CD4-positive, alpha-beta memory T cell (primary cell): ENCODE results near the gene LCK. TPM values are rescaled to one million over a fixed set of nuclear protein-coding genes. Genes with fewer than 3 reads are reported as not detected.

Experiments
- CTCF ChIA-PET: fragments of 350-600 bp; sonication (Branson Sonifier 250); formaldehyde crosslinking; loops from one replicate; lab custom pipeline; 2021; ENCODE audit warnings: inconsistent platforms; ENCODE audit not compliant: partially characterized antibody; lab: Charles Lee
- POLR2A ChIA-PET: fragments of 350-600 bp; sonication (Branson Sonifier 250); formaldehyde crosslinking; loops from one replicate; lab custom pipeline; 2021; ENCODE audit not compliant: partially characterized antibody; lab: Charles Lee
- DNase-seq, 5 donors: peaks; one replicate each; pipeline versions ENCODE4 v3.0.0 to v3.0.0-alpha.2; 2020 to 2022; ENCODE audit warnings: mixed read lengths in 1 of 5
- H3K27ac ChIP-seq: one replicate; pipeline ENCODE4 v1.7.0; 2013; ENCODE audit warnings: low read depth, low read length
- H3K27me3 ChIP-seq: 2 replicates; pipeline ENCODE4 v1.7.0; 2013; ENCODE audit warnings: mild to moderate bottlenecking, low read length, moderate library complexity; ENCODE audit not compliant: insufficient read depth
- H3K36me3 ChIP-seq: 2 replicates; pipeline ENCODE4 v1.7.0; 2013; ENCODE audit warnings: mild to moderate bottlenecking, low read length, moderate library complexity; ENCODE audit not compliant: insufficient read depth
- H3K4me1 ChIP-seq: 2 replicates; pipeline ENCODE4 v1.7.0; 2013; ENCODE audit warnings: mild to moderate bottlenecking, low read length, moderate library complexity; ENCODE audit not compliant: insufficient read depth
- H3K4me3 ChIP-seq, 2 donors: one replicate each; pipeline ENCODE4 v1.7.0; 2013; ENCODE audit warnings: low read length in 2 of 2, mild to moderate bottlenecking in 1 of 2
- H3K9me3 ChIP-seq, 2 donors: one replicate each; pipeline ENCODE4 v1.7.0; 2013; ENCODE audit warnings: low read length in 2 of 2, control low read depth in 1 of 2; ENCODE audit not compliant: control insufficient read depth in 1 of 2
- H3K27ac Mint-ChIP-seq, 7 donors: one replicate each; pipeline ENCODE4 v1.8.0; 2020 to 2021; ENCODE audit warnings: mixed read lengths in 7 of 7, mild to moderate bottlenecking in 6 of 7, inconsistent platforms in 3 of 7, moderate library complexity in 3 of 7
- H3K27me3 Mint-ChIP-seq, 2 donors: one replicate each; pipeline ENCODE4 v1.8.0; 2020 to 2021; ENCODE audit warnings: mixed read lengths in 2 of 2
- H3K36me3 Mint-ChIP-seq, 2 donors: one replicate each; pipeline ENCODE4 v1.8.0; 2020 to 2021; ENCODE audit warnings: mixed read lengths in 2 of 2, inconsistent platforms in 1 of 2, mild to moderate bottlenecking in 1 of 2
- H3K4me1 Mint-ChIP-seq, 4 donors: one replicate each; pipeline ENCODE4 v1.8.0; 2020 to 2021; ENCODE audit warnings: mixed read lengths in 4 of 4, mild to moderate bottlenecking in 1 of 4
- H3K4me3 Mint-ChIP-seq, 8 donors: one replicate each; pipeline ENCODE4 v1.8.0; 2020 to 2021; ENCODE audit warnings: mixed read lengths in 8 of 8, mild to moderate bottlenecking in 7 of 8, moderate library complexity in 6 of 8, inconsistent platforms in 3 of 8
- H3K9me3 Mint-ChIP-seq, 8 donors: one replicate each; pipeline ENCODE4 v1.8.0; 2020 to 2021; ENCODE audit warnings: mixed read lengths in 8 of 8, mild to moderate bottlenecking in 5 of 8, inconsistent platforms in 3 of 8, moderate library complexity in 1 of 8
- intact Hi-C: fragments of 100-400 bp; cut with micrococcal nuclease; formaldehyde crosslinking; loops from one replicate; pipeline ENCODE4 v1.15.1; 2023
- polyA plus RNA-seq, 2 donors: library from polyadenylated mRNA; unstranded; fragments of 300-500 nt; fragmentation: Illumina TruSeq; gene quantifications; one replicate each; pipeline ENCODE4 v1.2.3, GENCODE V29; 2021
- total RNA-seq, 2 experiments: library from RNA; stranded (reverse); gene quantifications; one replicate each; pipeline ENCODE4 v1.2.3, GENCODE V29; 2021

The LCK gene
- total and polyA plus RNA-seq, 4 experiments from 2014 or later: 431 to 1,233 (median 608) TPM

DNA sequence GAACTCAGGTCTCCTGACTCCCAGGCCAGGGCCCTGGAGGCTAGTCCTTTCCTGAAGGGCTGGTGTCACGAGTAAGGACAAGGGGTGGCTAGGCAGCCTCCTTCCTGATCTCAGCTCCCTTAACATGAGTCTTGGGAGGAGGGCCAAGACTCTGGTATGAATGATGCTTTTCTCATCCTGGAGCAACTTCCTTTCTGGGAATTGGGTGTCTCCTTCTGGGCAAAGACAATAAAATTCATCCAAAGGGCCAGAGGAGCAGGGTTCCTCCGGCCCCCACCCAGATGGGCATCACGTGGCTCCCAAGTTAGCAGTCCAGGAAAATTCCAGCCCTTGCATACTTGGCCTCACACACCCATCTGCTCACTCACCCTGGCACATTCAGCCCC is 4.2 kb upstream of the LCK start, which contains the start of gene FAM167B:
TSS of gene FAM167B (plus strand) at position 335 of the 386 bp plus-strand sequence. CDS start 200 bp downstream, outside the sequence.
- H3K4me3 ChIP-seq: peak within 1 kb of the TSS in 1 of 2 donors; percentile 42
- H3K27ac Mint-ChIP-seq: peak within 1 kb of the TSS; percentile 91 to 99 (median 99)
- H3K36me3 ChIP-seq: no peaks in the 10 kb centered on the region
- peaks cover 26 to 60% (median 39%) of the 10 kb centered on the region in 4 donors for H3K4me1 Mint-ChIP-seq
- ChIA-PET CTCF (interaction anchor here (1.4 to 5.8 kb wide), 6 partner anchors 12 to 126 kb away, joined by 3 to 90 read pairs (median 51); partner anchors contain the start of genes DCDC2B and HDAC1), POLR2A (interaction anchor here (9.7 to 26.9 kb wide), 5 partner anchors 3 to 75 kb away, joined by 96 to 819 read pairs (median 226); partner anchors contain the start of genes FAM167B, HDAC1 and LCK)
- DNase-seq: no peak
- no peaks in the 10 kb centered on the region for H3K9me3 ChIP-seq
- H3K36me3 Mint-ChIP-seq: peaks cover 4 to 8% of the 10 kb centered on the region in 2 donors
- H3K27ac ChIP-seq: peak within 1 kb of the TSS; percentile 89
- H3K4me3 Mint-ChIP-seq: peak within 1 kb of the TSS; percentile 79 to 91 (median 84)
- H3K9me3 Mint-ChIP-seq: peaks cover 0 to 1% (median 0%) of the 10 kb centered on the region in 8 donors
- H3K27me3 Mint-ChIP-seq: no peaks in the 10 kb centered on the region
- peaks cover 52% of the 10 kb centered on the region for H3K4me1 ChIP-seq
- intact Hi-C loops: no loop called here
- no peaks in the 10 kb centered on the region for H3K27me3 ChIP-seq

- Histone ChIP-seq H3K36me3 (no peaks in the 10 kb centered on the region), H3K27me3 (no peaks in the 10 kb centered on the region), H3K4me1 (peaks cover 52% of the 10 kb centered on the region), H3K9me3 (no peaks in the 10 kb centered on the region), H3K27ac (peak overlapping the region; percentile 89), H3K4me3 (no peak overlapping the region)
- Mint-ChIP-seq H3K27me3 (no peaks in the 10 kb centered on the region), H3K27ac (peak overlapping the region; percentile 91 to 99 (median 99)), H3K4me1 (peaks cover 24 to 59% (median 37%) of the 10 kb centered on the region in 4 donors), H3K36me3 (peaks cover 9 to 14% of the 10 kb centered on the region in 2 donors), H3K9me3 (peaks cover 0 to 1% (median 0%) of the 10 kb centered on the region in 8 donors), H3K4me3 (peak overlapping the region in 4 of 8 donors; percentile 82 to 86 (median 84))
- intact Hi-C loops: no loop called here
- no peak for DNase-seq
- ChIA-PET CTCF (interaction anchor here (1.2 to 10.0 kb wide), 21 partner anchors 7 to 174 kb away, joined by 3 to 151 read pairs (median 8); partner anchors contain the start of genes DCDC2B, HDAC1 and IQCC), POLR2A (interaction anchor here (1.1 to 26.9 kb wide), 10 partner anchors 2 to 125 kb away, joined by 3 to 819 read pairs (median 114); partner anchors contain the start of genes EIF3I, FAM167B, HDAC1 and LCK)
Measured at GRCh38 chr1:32247452-32247851, 3.6 kb upstream of the LCK start.

GRCh38 chr1:32247983-32248889 is 2.8 kb upstream of the LCK start:
- Mint-ChIP-seq H3K27me3 (no peaks in the 10 kb centered on the region), H3K36me3 (peaks cover 16 to 20% of the 10 kb centered on the region in 2 donors), H3K4me1 (peaks cover 26 to 64% (median 37%) of the 10 kb centered on the region in 4 donors), H3K4me3 (peak overlapping the region; percentile 82 to 100 (median 94)), H3K27ac (peak overlapping the region; percentile 91 to 99 (median 99)), H3K9me3 (peaks cover 0 to 1% (median 0%) of the 10 kb centered on the region in 8 donors)
- Histone ChIP-seq H3K9me3 (no peaks in the 10 kb centered on the region), H3K4me3 (peak overlapping the region; percentile 42), H3K36me3 (no peaks in the 10 kb centered on the region), H3K27ac (peak overlapping the region; percentile 89), H3K27me3 (no peaks in the 10 kb centered on the region), H3K4me1 (peaks cover 52% of the 10 kb centered on the region)
- peak; percentile 63 to 75 (median 68) for DNase-seq
- intact Hi-C loops: no loop called here
- ChIA-PET CTCF (interaction anchor here (0.6 to 10.0 kb wide), 38 partner anchors 8 to 175 kb away, joined by 3 to 151 read pairs (median 6); partner anchors contain the start of genes CCDC28B, DCDC2B, HDAC1 and IQCC), POLR2A (interaction anchor here (0.6 to 26.9 kb wide), 21 partner anchors 1 to 146 kb away, joined by 3 to 819 read pairs (median 8); partner anchors contain the start of genes BSDC1, CCDC28B, EIF3I and FAM167B)

- ChIA-PET CTCF (interaction anchor here (0.7 to 10.0 kb wide), 19 partner anchors 9 to 145 kb away, joined by 3 to 151 read pairs (median 14); partner anchors contain the start of genes BSDC1, HDAC1 and TXLNA), POLR2A (interaction anchor here (0.9 to 26.9 kb wide), 27 partner anchors 0 to 401 kb away, joined by 3 to 819 read pairs (median 9); partner anchors contain the start of genes BSDC1, CCDC28B, EIF3I and FAM167B)
- Histone ChIP-seq H3K27ac (peak overlapping the region; percentile 89), H3K4me1 (peaks cover 52% of the 10 kb centered on the region), H3K27me3 (no peaks in the 10 kb centered on the region), H3K4me3 (peak overlapping the region; percentile 92 to 95), H3K36me3 (no peaks in the 10 kb centered on the region), H3K9me3 (no peaks in the 10 kb centered on the region)
- intact Hi-C loops: loop anchor here (1.0 to 2.0 kb wide), 5 partner anchors 10 to 85 kb away; partner anchors contain the start of genes EIF3I, HDAC1 and TMEM234
- peaks cover 21 to 27% of the 10 kb centered on the region in 2 donors for H3K36me3 Mint-ChIP-seq
- peak overlapping the region; percentile 91 to 99 (median 97) for H3K27ac Mint-ChIP-seq
- no peaks in the 10 kb centered on the region for H3K27me3 Mint-ChIP-seq
- peaks cover 0 to 1% (median 0%) of the 10 kb centered on the region in 8 donors for H3K9me3 Mint-ChIP-seq
- peak overlapping the region; percentile 98 to 100 (median 99) for H3K4me3 Mint-ChIP-seq
- DNase-seq: peak; percentile 85 to 96 (median 88)
- H3K4me1 Mint-ChIP-seq: peaks cover 31 to 79% (median 43%) of the 10 kb centered on the region in 4 donors
Measured at GRCh38 chr1:32249831-32250525, 1.1 kb upstream of the LCK start.

GRCh38 chr1:32255072-32256071 is 4.3 kb downstream of the LCK start:
- DNase-seq: peak in 3 of 5 donors; percentile 38 to 49 (median 46)
- Mint-ChIP-seq H3K9me3 (no peaks in the 10 kb centered on the region), H3K4me1 (peaks cover 30 to 77% (median 44%) of the 10 kb centered on the region in 4 donors), H3K4me3 (peak overlapping the region; percentile 86 to 100 (median 92)), H3K27me3 (no peaks in the 10 kb centered on the region), H3K27ac (peak overlapping the region; percentile 71 to 94 (median 91)), H3K36me3 (peaks cover 39 to 51% of the 10 kb centered on the region in 2 donors)
- H3K27ac ChIP-seq: peak overlapping the region; percentile 58
- peak overlapping the region; percentile 15 to 95 for H3K4me3 ChIP-seq
- H3K4me1 ChIP-seq: peaks cover 50% of the 10 kb centered on the region
- CTCF ChIA-PET: interaction anchor here (0.5 to 10.0 kb wide), 10 partner anchors 7 to 607 kb away, joined by 3 to 151 read pairs (median 4); partner anchors contain the start of genes FAM167B, HDAC1 and LCK
- POLR2A ChIA-PET: interaction anchor here (0.6 to 26.9 kb wide), 17 partner anchors 5 to 148 kb away, joined by 3 to 819 read pairs (median 7); partner anchors contain the start of genes BSDC1, CCDC28B, FAM167B and HDAC1
- H3K27me3 ChIP-seq: no peaks in the 10 kb centered on the region
- intact Hi-C loops: no loop called here
- no peaks in the 10 kb centered on the region for H3K9me3 ChIP-seq
- H3K36me3 ChIP-seq: no peaks in the 10 kb centered on the region
